ENCODE data around the gene RLIM.
"Not testable (repeated sequence)": the region's sequence is repeated elsewhere in the genome, so short reads cannot be mapped to it uniquely, and the experiment has no call there.

Gene RLIM, protein sequence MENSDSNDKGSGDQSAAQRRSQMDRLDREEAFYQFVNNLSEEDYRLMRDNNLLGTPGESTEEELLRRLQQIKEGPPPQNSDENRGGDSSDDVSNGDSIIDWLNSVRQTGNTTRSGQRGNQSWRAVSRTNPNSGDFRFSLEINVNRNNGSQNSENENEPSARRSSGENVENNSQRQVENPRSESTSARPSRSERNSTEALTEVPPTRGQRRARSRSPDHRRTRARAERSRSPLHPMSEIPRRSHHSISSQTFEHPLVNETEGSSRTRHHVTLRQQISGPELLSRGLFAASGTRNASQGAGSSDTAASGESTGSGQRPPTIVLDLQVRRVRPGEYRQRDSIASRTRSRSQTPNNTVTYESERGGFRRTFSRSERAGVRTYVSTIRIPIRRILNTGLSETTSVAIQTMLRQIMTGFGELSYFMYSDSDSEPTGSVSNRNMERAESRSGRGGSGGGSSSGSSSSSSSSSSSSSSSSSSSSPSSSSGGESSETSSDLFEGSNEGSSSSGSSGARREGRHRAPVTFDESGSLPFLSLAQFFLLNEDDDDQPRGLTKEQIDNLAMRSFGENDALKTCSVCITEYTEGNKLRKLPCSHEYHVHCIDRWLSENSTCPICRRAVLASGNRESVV

GRCh38 chrX:74614093-74614909, at the start of gene RLIM:
Gene RLIM (minus strand): TSS chrX:74614624. CDS start chrX:74595977, 18,647 bp downstream.
- peak within 1 kb of the TSS; percentile 82 for H3K9ac ChIP-seq (ENCODE audit: low read depth, low read length)
- H3K36me3 ChIP-seq (ENCODE audit: insufficient read depth, low read length): no peaks in the 10 kb centered on the region
- 0 out of 2 replicates have a peak, but pooled peaks cover 3% of the 10 kb centered on the region for H3K9me3 ChIP-seq (ENCODE audit: control insufficient read depth, insufficient read depth, low read length)
- H3K4me1 ChIP-seq (ENCODE audit: insufficient read depth, low read length): no peaks in the 10 kb centered on the region

DNA sequence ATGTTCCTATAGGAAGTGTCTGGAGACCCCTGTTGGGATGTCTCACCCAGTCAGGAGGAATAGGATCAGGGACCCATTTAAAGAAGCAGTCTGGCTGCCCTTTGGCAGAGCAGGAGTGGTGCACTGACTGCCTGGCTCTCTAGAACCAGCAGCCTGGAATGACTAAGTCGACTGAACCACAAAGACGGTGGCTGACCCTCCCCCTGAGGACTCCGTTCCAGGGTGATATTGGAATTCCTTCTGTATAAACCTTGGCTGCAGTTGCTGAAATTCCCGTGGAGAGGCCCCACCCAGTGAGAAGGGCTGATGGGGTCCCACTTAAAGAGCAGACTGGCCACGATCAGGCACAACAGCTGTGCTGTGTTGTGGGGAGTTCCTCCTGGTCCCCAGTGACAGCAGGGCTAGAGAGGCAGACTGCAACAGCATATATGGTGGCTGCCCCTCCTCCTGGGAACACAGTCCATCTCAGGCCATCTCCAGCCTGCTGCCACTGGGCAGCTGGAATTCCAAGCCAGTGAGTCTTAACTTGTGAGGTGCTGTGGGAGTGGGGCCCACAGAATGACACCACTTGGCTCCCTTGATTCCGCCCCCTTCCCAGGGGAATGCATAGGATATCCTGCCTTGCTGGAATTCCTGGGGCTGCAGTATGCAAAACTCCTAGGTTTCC, 41.8 kb upstream of the RLIM start:
- Histone ChIP-seq H3K9me3 (ENCODE audit: control insufficient read depth, insufficient read depth, low read length) (no peaks in the 10 kb centered on the region), H3K36me3 (ENCODE audit: insufficient read depth, low read length) (no peaks in the 10 kb centered on the region), H3K9ac (ENCODE audit: low read depth, low read length) (no peak overlapping the region), H3K4me1 (ENCODE audit: insufficient read depth, low read length) (peaks cover 6% of the 10 kb centered on the region; the same call in 1 of the 2 replicates)

- not testable (repeated sequence) for H3K9me3 ChIP-seq (ENCODE audit: control insufficient read depth, insufficient read depth, low read length); H3K36me3 ChIP-seq (ENCODE audit: insufficient read depth, low read length); H3K4me1 ChIP-seq (ENCODE audit: insufficient read depth, low read length); H3K9ac ChIP-seq (ENCODE audit: low read depth, low read length)
Observed at GRCh38 chrX:74654953-74655352, 40.5 kb upstream of the RLIM start.

DNA sequence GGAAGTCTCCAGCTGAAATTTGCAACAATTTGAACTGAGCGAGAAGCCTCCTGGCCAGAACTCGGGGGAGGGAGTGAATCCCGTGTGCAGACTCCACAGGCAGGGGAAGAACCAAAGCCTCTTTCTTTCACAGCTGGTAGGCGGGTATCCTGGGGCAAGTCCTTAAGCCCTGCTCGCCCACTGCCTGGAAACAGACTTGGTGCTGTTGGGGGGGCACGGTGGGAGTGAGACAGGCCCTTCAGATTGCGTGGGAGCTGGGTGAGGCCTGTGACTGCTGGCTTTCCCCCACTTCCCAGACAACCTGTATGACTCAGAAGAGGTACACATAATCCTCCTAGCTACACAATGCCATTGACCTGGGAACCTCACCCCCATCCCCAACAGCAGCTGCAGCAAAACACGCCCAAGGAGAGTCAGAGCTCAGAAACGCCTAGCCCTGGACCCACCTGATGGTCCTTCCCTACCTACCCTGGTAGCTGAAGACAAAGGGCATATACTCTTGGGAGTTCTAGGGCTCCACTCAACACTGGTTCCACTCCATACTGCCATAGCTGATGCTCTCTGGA, 22.4 kb upstream of the RLIM start:
- H3K9ac ChIP-seq (ENCODE audit: low read depth, low read length): no peak overlapping the region
- H3K36me3 ChIP-seq (ENCODE audit: insufficient read depth, low read length): no peaks in the 10 kb centered on the region

GRCh38 chrX:74613370-74614092, 893 bp downstream of the RLIM start:
- H3K9ac ChIP-seq (ENCODE audit: low read depth, low read length): peak overlapping the region; percentile 82
- no peaks in the 10 kb centered on the region for H3K4me1 ChIP-seq (ENCODE audit: insufficient read depth, low read length)
- no peaks in the 10 kb centered on the region for H3K36me3 ChIP-seq (ENCODE audit: insufficient read depth, low read length)
- 0 out of 2 replicates have a peak, but pooled peaks cover 3% of the 10 kb centered on the region for H3K9me3 ChIP-seq (ENCODE audit: control insufficient read depth, insufficient read depth, low read length)

More for the DNA sequence above, 22.4 kb upstream of the RLIM start:
- H3K9me3 ChIP-seq (ENCODE audit: control insufficient read depth, insufficient read depth, low read length): no peaks in the 10 kb centered on the region
- H3K4me1 ChIP-seq (ENCODE audit: insufficient read depth, low read length): no peaks in the 10 kb centered on the region

GRCh38 chrX:74606799-74607198, 7.6 kb downstream of the RLIM start:
- no peaks in the 10 kb centered on the region for H3K9me3 ChIP-seq (ENCODE audit: control insufficient read depth, insufficient read depth, low read length)
- no peak overlapping the region for H3K9ac ChIP-seq (ENCODE audit: low read depth, low read length)
- H3K36me3 ChIP-seq (ENCODE audit: insufficient read depth, low read length): no peaks in the 10 kb centered on the region
- H3K4me1 ChIP-seq (ENCODE audit: insufficient read depth, low read length): 0 out of 2 replicates have a peak, but pooled peaks cover 3% of the 10 kb centered on the region

GRCh38 chrX:74606342-74606741, 8.1 kb downstream of the RLIM start:
- Histone ChIP-seq H3K9me3 (ENCODE audit: control insufficient read depth, insufficient read depth, low read length) (no peaks in the 10 kb centered on the region), H3K4me1 (ENCODE audit: insufficient read depth, low read length) (0 out of 2 replicates have a peak, but pooled peaks cover 3% of the 10 kb centered on the region), H3K9ac (ENCODE audit: low read depth, low read length) (no peak overlapping the region), H3K36me3 (ENCODE audit: insufficient read depth, low read length) (no peaks in the 10 kb centered on the region)

DNA sequence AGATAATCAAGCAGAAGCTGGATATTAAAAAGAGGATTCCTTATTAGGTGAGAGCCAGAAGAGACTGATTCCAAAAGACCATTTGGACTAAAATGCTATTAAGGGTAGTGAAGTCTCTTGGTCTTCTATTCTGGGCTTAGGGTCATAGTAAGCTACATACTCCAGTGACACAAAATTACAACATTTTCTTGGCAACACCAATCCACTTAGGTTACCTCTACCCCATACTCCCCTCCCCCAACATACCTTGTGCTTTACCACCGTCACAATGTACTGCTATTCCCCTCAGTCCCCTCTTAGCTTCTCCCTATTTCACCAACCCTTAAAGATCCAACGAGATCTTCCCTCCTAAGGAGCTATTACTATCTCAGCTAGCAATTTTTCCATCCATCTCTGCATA, 11.4 kb downstream of the RLIM start:
- no peaks in the 10 kb centered on the region for H3K36me3 ChIP-seq (ENCODE audit: insufficient read depth, low read length)
- H3K4me1 ChIP-seq (ENCODE audit: insufficient read depth, low read length): 0 out of 2 replicates have a peak, but pooled peaks cover 3% of the 10 kb centered on the region
- no peaks in the 10 kb centered on the region for H3K9me3 ChIP-seq (ENCODE audit: control insufficient read depth, insufficient read depth, low read length)
- H3K9ac ChIP-seq (ENCODE audit: low read depth, low read length): no peak overlapping the region

- no peaks in the 10 kb centered on the region for H3K36me3 ChIP-seq (ENCODE audit: insufficient read depth, low read length)
- H3K9ac ChIP-seq (ENCODE audit: low read depth, low read length): no peak overlapping the region
- H3K9me3 ChIP-seq (ENCODE audit: control insufficient read depth, insufficient read depth, low read length): no peaks in the 10 kb centered on the region
- H3K4me1 ChIP-seq (ENCODE audit: insufficient read depth, low read length): 0 out of 2 replicates have a peak, but pooled peaks cover 3% of the 10 kb centered on the region
Observed at GRCh38 chrX:74602142-74602541, 12.3 kb downstream of the RLIM start.

DNA sequence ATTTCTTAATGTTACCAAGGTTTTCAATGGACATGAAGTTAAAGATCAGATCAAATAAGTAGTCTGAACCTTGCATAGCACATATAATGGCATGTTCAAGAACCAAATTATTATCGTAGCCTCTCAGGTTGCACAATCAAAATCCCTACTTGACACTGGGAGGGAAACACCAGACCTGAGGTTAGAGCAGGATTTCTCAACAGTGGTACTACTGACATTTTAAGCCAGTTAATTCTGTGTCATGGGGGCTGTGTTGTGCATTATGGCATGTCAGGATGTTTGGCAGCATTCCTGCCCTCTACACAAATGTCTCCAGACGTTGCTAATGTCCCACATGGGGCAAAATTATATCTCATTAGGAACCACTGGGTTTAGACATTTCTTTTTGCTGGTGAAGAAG, 20.8 kb downstream of the RLIM start:
- H3K4me1 ChIP-seq (ENCODE audit: insufficient read depth, low read length): no peaks in the 10 kb centered on the region
- H3K9ac ChIP-seq (ENCODE audit: low read depth, low read length): no peak overlapping the region
- H3K36me3 ChIP-seq (ENCODE audit: insufficient read depth, low read length): peaks cover 13% of the 10 kb centered on the region
- H3K9me3 ChIP-seq (ENCODE audit: control insufficient read depth, insufficient read depth, low read length): no peaks in the 10 kb centered on the region

GRCh38 chrX:74585766-74586165, 28.7 kb downstream of the RLIM start:
- Histone ChIP-seq H3K4me1 (ENCODE audit: insufficient read depth, low read length) (no peaks in the 10 kb centered on the region), H3K9me3 (ENCODE audit: control insufficient read depth, insufficient read depth, low read length) (no peaks in the 10 kb centered on the region), H3K9ac (ENCODE audit: low read depth, low read length) (no peak overlapping the region), H3K36me3 (ENCODE audit: insufficient read depth, low read length) (no peaks in the 10 kb centered on the region)

- H3K4me1 ChIP-seq (ENCODE audit: insufficient read depth, low read length): no peaks in the 10 kb centered on the region
- H3K36me3 ChIP-seq (ENCODE audit: insufficient read depth, low read length): no peaks in the 10 kb centered on the region
- H3K9ac ChIP-seq (ENCODE audit: low read depth, low read length): no peak overlapping the region
- H3K9me3 ChIP-seq (ENCODE audit: control insufficient read depth, insufficient read depth, low read length): no peaks in the 10 kb centered on the region
Observed at GRCh38 chrX:74579597-74580198, 34.7 kb downstream of the RLIM start.

GRCh38 chrX:74578137-74578536, 36.3 kb downstream of the RLIM start:
- H3K4me1 ChIP-seq (ENCODE audit: insufficient read depth, low read length): no peaks in the 10 kb centered on the region
- no peaks in the 10 kb centered on the region for H3K36me3 ChIP-seq (ENCODE audit: insufficient read depth, low read length)
- no peaks in the 10 kb centered on the region for H3K9me3 ChIP-seq (ENCODE audit: control insufficient read depth, insufficient read depth, low read length)
- H3K9ac ChIP-seq (ENCODE audit: low read depth, low read length): no peak overlapping the region

Measured in ES-I3 (cell line).